GM19043 (cell line): ENCODE measurements around the gene DIS3L2.
"Not testable (repeated sequence)": the region's sequence is repeated elsewhere in the genome, so short reads cannot be mapped to it uniquely, and the experiment has no call there.

Experiments
- ATAC-seq: cut with Tn5 transposase; IDR thresholded peaks from one replicate; pipeline ENCODE4 v1.9.1; 2021; ENCODE audit warnings: low read depth; ENCODE audit not compliant: unreplicated experiment

DIS3L2 gene

GRCh38 chr2:232147440-232148077, 186.0 kb downstream of the DIS3L2 start:
- ATAC-seq, result no peak

GRCh38 chr2:232162187-232162586, 200.7 kb downstream of the DIS3L2 start:
- ATAC-seq, result no peak

GRCh38 chr2:232170396-232170795, 208.9 kb downstream of the DIS3L2 start:
- no peak for ATAC-seq

GRCh38 chr2:232174662-232175061, 213.1 kb downstream of the DIS3L2 start:
- no peak for ATAC-seq

GRCh38 chr2:232176587-232176986, 215.1 kb downstream of the DIS3L2 start:
- ATAC-seq, result not testable (repeated sequence)

GRCh38 chr2:232183279-232183678, 221.8 kb downstream of the DIS3L2 start:
- no peak for ATAC-seq

- ATAC-seq, result no peak
Observed at GRCh38 chr2:232184346-232184745, 222.8 kb downstream of the DIS3L2 start.

- ATAC-seq, result no peak
Observed at GRCh38 chr2:232190796-232191195, 229.3 kb downstream of the DIS3L2 start.

- ATAC-seq, result no peak
Observed at GRCh38 chr2:232195487-232195886, 234.0 kb downstream of the DIS3L2 start.

GRCh38 chr2:232196802-232197201, 235.3 kb downstream of the DIS3L2 start:
- ATAC-seq, result no peak

GRCh38 chr2:232200195-232200594, 238.7 kb downstream of the DIS3L2 start:
- ATAC-seq, result no peak

- ATAC-seq, result no peak
Observed at GRCh38 chr2:232203166-232203891, 241.8 kb downstream of the DIS3L2 start.

- ATAC-seq, result no peak
Observed at GRCh38 chr2:232203936-232204335, 242.4 kb downstream of the DIS3L2 start.

GRCh38 chr2:232204457-232204931, 243.0 kb downstream of the DIS3L2 start:
- no peak for ATAC-seq

GRCh38 chr2:232207174-232207573, 245.7 kb downstream of the DIS3L2 start:
- ATAC-seq, result no peak

GRCh38 chr2:232210306-232210705, 248.8 kb downstream of the DIS3L2 start:
- ATAC-seq, result no peak

GRCh38 chr2:232211743-232212686, 250.5 kb downstream of the DIS3L2 start:
- peak; percentile 72 for ATAC-seq

- no peak for ATAC-seq
Observed at GRCh38 chr2:232213176-232213575, 251.7 kb downstream of the DIS3L2 start.

GRCh38 chr2:232214053-232214452, 252.5 kb downstream of the DIS3L2 start:
- no peak for ATAC-seq

GRCh38 chr2:232216028-232216427, 254.5 kb downstream of the DIS3L2 start:
- ATAC-seq, result no peak
